Endothelial cell of umbilical vein (primary cell): Measurements from ENCODE around the gene ZNF619.

Source experiments
- CTCF ChIP-seq, 2 donors: IDR thresholded peaks; 1 replicate in 1 of 2; 2 replicates in 1 of 2; pipeline ENCODE4 v1.5.1; 2011; ENCODE audit warnings: low read length in 2 of 2, mild to moderate bottlenecking in 2 of 2, moderate library complexity in 2 of 2, control low read depth in 1 of 2, inconsistent platforms in 1 of 2, low read depth in 1 of 2; ENCODE audit not compliant: insufficient read depth in 1 of 2; ENCODE audit errors: extremely low read depth in 1 of 2
- EZH2 ChIP-seq: IDR thresholded peaks from 2 replicates; pipeline ENCODE4 v1.6.1; 2012; ENCODE audit warnings: borderline replicate concordance, low read depth, mild to moderate bottlenecking, moderate library complexity, low read length, inconsistent platforms; ENCODE audit not compliant: severe bottlenecking
- FOS ChIP-seq: IDR thresholded peaks from 2 replicates; pipeline ENCODE4 v1.6.1; 2011; ENCODE audit warnings: mild to moderate bottlenecking, low read length, moderate library complexity, borderline replicate concordance; ENCODE audit not compliant: insufficient read depth
- JUN ChIP-seq: IDR thresholded peaks from 2 replicates; pipeline ENCODE4 v1.6.1; 2011; ENCODE audit warnings: borderline replicate concordance, low read depth; ENCODE audit not compliant: insufficient read length, insufficient read depth
- MYC ChIP-seq: IDR thresholded peaks from one replicate; pipeline ENCODE4 v1.6.1; 2011; ENCODE audit warnings: mild to moderate bottlenecking, low read depth, low read length
- POLR2A ChIP-seq: IDR thresholded peaks from 2 replicates; pipeline ENCODE4 v1.6.1; 2012; ENCODE audit warnings: low read depth, mild to moderate bottlenecking, control low read depth, low read length
- POLR2AphosphoS5 ChIP-seq: IDR thresholded peaks from 2 replicates; pipeline ENCODE4 v1.6.1; 2012; ENCODE audit warnings: low read depth, mild to moderate bottlenecking, control low read depth, low read length, moderate library complexity; ENCODE audit not compliant: insufficient read depth

- TF ChIP-seq CTCF (IDR thresholded peaks at IDR 0.05; ENCODE audit: extremely low read depth in 1 of 2, insufficient read depth in 1 of 2, low read depth in 1 of 2, low read length in 2 of 2) = no peak
- no peak for TF ChIP-seq JUN
- no peak for TF ChIP-seq EZH2
- no peak for TF ChIP-seq POLR2AphosphoS5
- no peak for TF ChIP-seq FOS
- no peak for TF ChIP-seq MYC
- no peak for TF ChIP-seq POLR2A
These were observed 31.0 kb upstream of the ZNF619 start for GRCh38 chr3:40445880-40446279.
